Loucy (cell line): ENCODE measurements around the gene FRMD4A.

Source experiments
- H2AFZ ChIP-seq: fragments of 200-600 bp; sonication (generic); 2 replicates; pipeline ENCODE4 v1.6.0; 2016; ENCODE audit warnings: antibody characterized with exemption, mild to moderate bottlenecking, low read length, moderate library complexity
- H3F3A ChIP-seq: fragments of 200-600 bp; 2 replicates; pipeline ENCODE4 v1.6.0; 2016; ENCODE audit warnings: antibody characterized with exemption, low read depth, mild to moderate bottlenecking
- H3K27me3 ChIP-seq: fragments of 200-600 bp; sonication (generic); 2 replicates; pipeline ENCODE4 v1.6.1; 2014; ENCODE audit warnings: low read length, mild to moderate bottlenecking; ENCODE audit not compliant: insufficient read depth, poor library complexity, severe bottlenecking
- H3K36me3 ChIP-seq: fragments of 200-600 bp; sonication (generic); 2 replicates; pipeline ENCODE4 v1.6.1; 2016; ENCODE audit warnings: low read length; ENCODE audit not compliant: insufficient read depth
- H3K4me1 ChIP-seq: fragments of 200-600 bp; sonication (generic); 2 replicates; pipeline ENCODE4 v1.5.1; 2014; ENCODE audit warnings: low read length, mild to moderate bottlenecking; ENCODE audit not compliant: insufficient read depth, poor library complexity, severe bottlenecking
- H3K4me2 ChIP-seq: fragments of 200-600 bp; sonication (generic); 2 replicates; pipeline ENCODE4 v1.6.0; 2014; ENCODE audit warnings: antibody characterized with exemption, low read length, low read depth, mild to moderate bottlenecking; ENCODE audit not compliant: poor library complexity, severe bottlenecking
- H3K4me3 ChIP-seq: fragments of 200-600 bp; sonication (generic); 2 replicates; pipeline ENCODE4 v1.5.1; 2014; ENCODE audit warnings: low read length, mild to moderate bottlenecking, mixed read lengths; ENCODE audit not compliant: poor library complexity, severe bottlenecking
- H3K79me2 ChIP-seq: fragments of 200-600 bp; sonication (generic); 2 replicates; pipeline ENCODE4 v1.6.1; 2014; ENCODE audit warnings: low read length; ENCODE audit not compliant: insufficient read depth
- H3K9ac ChIP-seq: fragments of 200-600 bp; sonication (generic); 2 replicates; pipeline ENCODE4 v1.6.0; 2014; ENCODE audit warnings: mild to moderate bottlenecking, low read depth, low read length, moderate library complexity; ENCODE audit not compliant: poor library complexity, severe bottlenecking
- H3K9me2 ChIP-seq: fragments of 200-600 bp; sonication (generic); replicated peaks from 2 replicates; pipeline ENCODE4 v1.6.1; 2016; ENCODE audit warnings: low read depth, low read length, mixed read lengths
- H3K9me3 ChIP-seq: fragments of 200-600 bp; sonication (generic); 2 replicates; pipeline ENCODE4 v1.6.1; 2014; ENCODE audit warnings: mild to moderate bottlenecking, antibody characterized with exemption, low read length, low read depth; ENCODE audit not compliant: insufficient read depth
- H4K20me1 ChIP-seq: fragments of 200-600 bp; sonication (generic); 2 replicates; pipeline ENCODE4 v1.6.0; 2014; ENCODE audit warnings: antibody characterized with exemption, low read length, mild to moderate bottlenecking; ENCODE audit not compliant: insufficient read depth, poor library complexity, severe bottlenecking
- EZH2phosphoT487 ChIP-seq: fragments of 200-600 bp; IDR thresholded peaks from 2 replicates; pipeline ENCODE4 v1.6.1; 2018; ENCODE audit warnings: antibody characterized with exemption, mild to moderate bottlenecking, moderate library complexity, borderline replicate concordance
- TF ChIP-seq, protein P1 (sequence below): fragments of 200-600 bp; sonication (generic); conservative IDR thresholded peaks from 2 replicates; pipeline ENCODE4 v1.5.1; 2014; ENCODE audit warnings: mild to moderate bottlenecking, antibody characterized with exemption, low read length

FRMD4A gene

DNA sequence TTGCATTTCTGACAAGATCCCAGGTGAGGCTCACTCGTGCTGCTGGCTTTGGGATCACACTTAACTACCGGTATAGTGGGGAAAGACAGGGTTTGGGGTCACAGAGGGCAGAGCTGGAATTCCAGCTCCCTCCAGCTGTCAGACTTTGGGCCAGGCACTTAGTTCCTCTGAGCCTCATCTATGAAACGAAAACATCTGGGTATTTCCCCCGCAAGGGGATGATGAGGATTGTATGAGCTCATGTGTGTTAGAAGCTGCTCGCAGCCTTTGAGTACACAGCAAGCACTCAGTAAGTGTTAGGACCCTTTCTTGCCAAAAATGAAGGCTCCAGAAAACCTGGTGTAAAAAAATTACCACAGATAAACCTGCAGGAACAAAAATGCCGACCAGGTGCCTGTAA, 677.9 kb downstream of the FRMD4A start:
- Histone ChIP-seq H3K4me3 (no peak overlapping the region), H3K79me2 (no peaks in the 10 kb centered on the region), H4K20me1 (no peaks in the 10 kb centered on the region), H3K9ac (no peak overlapping the region), H3K9me2 (no peaks in the 10 kb centered on the region), H2AFZ (no peak overlapping the region), H3F3A (no peaks in the 10 kb centered on the region), H3K4me2 (no peak overlapping the region), H3K36me3 (no peaks in the 10 kb centered on the region), H3K27me3 (no peaks in the 10 kb centered on the region), H3K9me3 (no peaks in the 10 kb centered on the region), H3K4me1 (peaks cover 28% of the 10 kb centered on the region)
- TF ChIP-seq EZH2phosphoT487: no peak
- TF ChIP-seq, protein P1, sequence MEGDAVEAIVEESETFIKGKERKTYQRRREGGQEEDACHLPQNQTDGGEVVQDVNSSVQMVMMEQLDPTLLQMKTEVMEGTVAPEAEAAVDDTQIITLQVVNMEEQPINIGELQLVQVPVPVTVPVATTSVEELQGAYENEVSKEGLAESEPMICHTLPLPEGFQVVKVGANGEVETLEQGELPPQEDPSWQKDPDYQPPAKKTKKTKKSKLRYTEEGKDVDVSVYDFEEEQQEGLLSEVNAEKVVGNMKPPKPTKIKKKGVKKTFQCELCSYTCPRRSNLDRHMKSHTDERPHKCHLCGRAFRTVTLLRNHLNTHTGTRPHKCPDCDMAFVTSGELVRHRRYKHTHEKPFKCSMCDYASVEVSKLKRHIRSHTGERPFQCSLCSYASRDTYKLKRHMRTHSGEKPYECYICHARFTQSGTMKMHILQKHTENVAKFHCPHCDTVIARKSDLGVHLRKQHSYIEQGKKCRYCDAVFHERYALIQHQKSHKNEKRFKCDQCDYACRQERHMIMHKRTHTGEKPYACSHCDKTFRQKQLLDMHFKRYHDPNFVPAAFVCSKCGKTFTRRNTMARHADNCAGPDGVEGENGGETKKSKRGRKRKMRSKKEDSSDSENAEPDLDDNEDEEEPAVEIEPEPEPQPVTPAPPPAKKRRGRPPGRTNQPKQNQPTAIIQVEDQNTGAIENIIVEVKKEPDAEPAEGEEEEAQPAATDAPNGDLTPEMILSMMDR: no peak

DNA sequence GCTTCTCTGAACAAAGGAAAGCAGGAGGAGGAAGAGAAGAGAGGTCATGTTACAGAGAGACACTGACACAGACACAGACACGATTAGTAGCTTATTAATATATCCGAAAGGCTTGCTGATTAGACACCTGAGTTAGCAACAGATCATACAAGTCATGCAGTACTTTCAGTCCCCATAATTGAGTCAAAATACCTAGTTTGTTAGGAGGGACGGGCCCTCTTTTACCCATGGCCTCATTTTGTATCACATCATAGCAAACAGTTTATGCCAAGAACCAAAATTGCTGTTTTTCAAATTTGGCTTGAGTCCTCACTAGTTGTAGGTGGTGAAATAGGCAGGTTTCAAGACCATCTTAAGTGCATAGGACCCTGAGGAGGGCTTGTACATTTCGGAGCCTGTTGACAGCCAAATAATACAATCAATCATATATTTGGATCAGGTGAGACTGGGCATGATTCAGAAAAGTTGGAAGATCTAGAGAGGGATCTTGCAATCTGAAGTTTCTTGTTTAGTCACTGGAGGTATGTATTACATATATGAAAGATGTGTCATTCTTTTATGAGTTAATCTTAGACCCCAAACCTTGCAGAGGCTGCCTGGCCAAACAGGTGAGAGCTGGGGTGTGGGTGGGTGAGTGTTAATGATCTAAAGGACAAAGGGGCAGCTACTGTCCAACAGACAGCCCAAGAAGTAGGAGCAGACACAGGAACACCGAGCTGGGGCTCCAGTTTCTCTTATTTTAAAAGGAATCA, 678.6 kb downstream of the FRMD4A start:
- TF ChIP-seq, protein P1: no peak
- no peak for TF ChIP-seq EZH2phosphoT487
- Histone ChIP-seq H3K36me3 (no peaks in the 10 kb centered on the region), H3K9ac (no peak overlapping the region), H4K20me1 (no peaks in the 10 kb centered on the region), H3K27me3 (no peaks in the 10 kb centered on the region), H3K9me3 (no peaks in the 10 kb centered on the region), H3K4me2 (no peak overlapping the region), H3K79me2 (no peaks in the 10 kb centered on the region), H2AFZ (no peak overlapping the region), H3K4me3 (no peak overlapping the region), H3K4me1 (peaks cover 29% of the 10 kb centered on the region), H3K9me2 (no peaks in the 10 kb centered on the region), H3F3A (no peaks in the 10 kb centered on the region)

DNA sequence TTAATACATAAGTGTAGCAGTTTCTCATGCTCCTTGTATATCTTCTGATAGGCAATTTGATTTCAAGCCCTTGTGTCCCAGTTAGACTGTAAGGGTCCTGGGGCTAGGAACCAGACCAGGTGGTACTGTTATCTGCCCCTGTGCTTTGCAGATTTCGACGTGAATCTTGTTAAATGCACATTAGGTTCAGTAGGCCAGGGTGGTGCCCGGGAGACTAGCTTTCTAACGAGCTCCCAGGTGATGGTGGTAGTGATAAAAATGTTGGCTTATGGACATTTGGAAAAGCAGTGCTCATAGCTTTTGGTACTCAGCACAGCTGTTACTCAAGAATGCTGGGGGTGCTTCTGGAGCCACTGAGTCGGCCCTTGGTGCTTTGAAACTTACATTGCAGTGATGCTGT, 679.8 kb downstream of the FRMD4A start:
- no peak overlapping the region for H3K4me3 ChIP-seq
- H4K20me1 ChIP-seq: no peaks in the 10 kb centered on the region
- no peak overlapping the region for H3K4me2 ChIP-seq
- no peaks in the 10 kb centered on the region for H3K36me3 ChIP-seq
- no peaks in the 10 kb centered on the region for H3K9me2 ChIP-seq
- H3K9ac ChIP-seq: no peak overlapping the region
- no peaks in the 10 kb centered on the region for H3F3A ChIP-seq
- H3K9me3 ChIP-seq: no peaks in the 10 kb centered on the region
- H3K4me1 ChIP-seq: peaks cover 29% of the 10 kb centered on the region
- no peaks in the 10 kb centered on the region for H3K27me3 ChIP-seq
- no peak overlapping the region for H2AFZ ChIP-seq
- TF ChIP-seq EZH2phosphoT487: no peak
- TF ChIP-seq, protein P1: no peak
- H3K79me2 ChIP-seq: no peaks in the 10 kb centered on the region
